Rectal smooth muscle tissue (tissue), 1 donor: ENCODE results near the gene TRIM13.
A peak's percentile ranks its signal among the peaks of the same experiment; 100 is the strongest.
"Not testable (repeated sequence)": the region's sequence is repeated elsewhere in the genome, so short reads cannot be mapped to it uniquely, and the experiment has no call there.

ENCODE experiments used
- H3K27ac ChIP-seq: one replicate; pipeline ENCODE4 v1.7.0; 2013; ENCODE audit warnings: low read depth, low read length, inconsistent platforms
- H3K27me3 ChIP-seq: one replicate; pipeline ENCODE4 v1.7.0; 2013; ENCODE audit warnings: low read length; ENCODE audit not compliant: control insufficient read depth, insufficient read depth
- H3K36me3 ChIP-seq: one replicate; pipeline ENCODE4 v1.7.0; 2013; ENCODE audit warnings: low read length; ENCODE audit not compliant: control insufficient read depth, insufficient read depth
- H3K4me1 ChIP-seq: one replicate; pipeline ENCODE4 v1.7.0; 2013; ENCODE audit warnings: low read length; ENCODE audit not compliant: control insufficient read depth, insufficient read depth
- H3K4me3 ChIP-seq: one replicate; pipeline ENCODE4 v1.7.0; 2013; ENCODE audit warnings: low read length
- H3K9ac ChIP-seq: one replicate; pipeline ENCODE4 v1.7.0; 2013; ENCODE audit warnings: low read length

The TRIM13 gene

GRCh38 chr13:49977992-49978391, 18.9 kb upstream of the TRIM13 start:
- Histone ChIP-seq H3K36me3 (no peaks in the 10 kb centered on the region), H3K9ac (no peak overlapping the region), H3K4me1 (no peaks in the 10 kb centered on the region), H3K27me3 (no peaks in the 10 kb centered on the region), H3K4me3 (no peak overlapping the region), H3K27ac (no peak overlapping the region)

GRCh38 chr13:49980266-49980665, 16.6 kb upstream of the TRIM13 start:
- Histone ChIP-seq H3K4me3 (no peak overlapping the region), H3K36me3 (no peaks in the 10 kb centered on the region), H3K27ac (no peak overlapping the region), H3K9ac (no peak overlapping the region), H3K4me1 (no peaks in the 10 kb centered on the region), H3K27me3 (no peaks in the 10 kb centered on the region)

GRCh38 chr13:49985129-49985528, 11.7 kb upstream of the TRIM13 start:
- Histone ChIP-seq H3K27ac (no peak overlapping the region), H3K9ac (no peak overlapping the region), H3K4me1 (no peaks in the 10 kb centered on the region), H3K27me3 (no peaks in the 10 kb centered on the region), H3K4me3 (no peak overlapping the region), H3K36me3 (no peaks in the 10 kb centered on the region)

- H3K9ac ChIP-seq, result no peak overlapping the region
- no peak overlapping the region for H3K27ac ChIP-seq
- no peaks in the 10 kb centered on the region for H3K4me1 ChIP-seq
- H3K4me3 ChIP-seq, result no peak overlapping the region
- no peaks in the 10 kb centered on the region for H3K27me3 ChIP-seq
- H3K36me3 ChIP-seq, result no peaks in the 10 kb centered on the region
Measured at GRCh38 chr13:49986471-49986870, 10.4 kb upstream of the TRIM13 start.

GRCh38 chr13:49990612-49991011, 6.2 kb upstream of the TRIM13 start:
- not testable (repeated sequence) for H3K36me3 ChIP-seq, H3K27ac ChIP-seq, H3K27me3 ChIP-seq, H3K4me3 ChIP-seq, H3K4me1 ChIP-seq, H3K9ac ChIP-seq

- Histone ChIP-seq H3K27me3 (no peaks in the 10 kb centered on the region), H3K27ac (no peak overlapping the region), H3K36me3 (no peaks in the 10 kb centered on the region), H3K4me3 (no peak overlapping the region), H3K9ac (no peak overlapping the region), H3K4me1 (peaks cover 6% of the 10 kb centered on the region)
Measured at GRCh38 chr13:49993111-49993510, 3.7 kb upstream of the TRIM13 start.

- Histone ChIP-seq H3K9ac (no peak overlapping the region), H3K27ac (no peak overlapping the region), H3K4me3 (no peak overlapping the region), H3K36me3 (no peaks in the 10 kb centered on the region), H3K27me3 (no peaks in the 10 kb centered on the region), H3K4me1 (peaks cover 11% of the 10 kb centered on the region)
Measured at GRCh38 chr13:49993666-49994065, 3.2 kb upstream of the TRIM13 start.

- Histone ChIP-seq H3K27ac (peak overlapping the region; percentile 95), H3K4me3 (peak overlapping the region; percentile 73), H3K27me3 (no peaks in the 10 kb centered on the region), H3K9ac (no peak overlapping the region), H3K4me1 (peaks cover 11% of the 10 kb centered on the region), H3K36me3 (no peaks in the 10 kb centered on the region)
Measured at GRCh38 chr13:49995625-49996101, 1.2 kb upstream of the TRIM13 start.

GRCh38 chr13:49996161-49996915, 504 bp upstream of the TRIM13 start:
- H3K9ac ChIP-seq, result peak overlapping the region; percentile 35
- no peaks in the 10 kb centered on the region for H3K27me3 ChIP-seq
- peak overlapping the region; percentile 95 for H3K27ac ChIP-seq
- H3K4me1 ChIP-seq, result peaks cover 13% of the 10 kb centered on the region
- H3K36me3 ChIP-seq, result no peaks in the 10 kb centered on the region
- peak overlapping the region; percentile 73 for H3K4me3 ChIP-seq

GRCh38 chr13:49997955-49998354, 1.1 kb downstream of the TRIM13 start:
- Histone ChIP-seq H3K36me3 (no peaks in the 10 kb centered on the region), H3K9ac (peak overlapping the region; percentile 96), H3K27ac (peak overlapping the region; percentile 99), H3K4me1 (peaks cover 13% of the 10 kb centered on the region), H3K27me3 (no peaks in the 10 kb centered on the region), H3K4me3 (peak overlapping the region; percentile 87)

- no peak overlapping the region for H3K9ac ChIP-seq
- peak overlapping the region; percentile 46 for H3K4me3 ChIP-seq
- H3K4me1 ChIP-seq, result peaks cover 13% of the 10 kb centered on the region
- no peaks in the 10 kb centered on the region for H3K27me3 ChIP-seq
- no peaks in the 10 kb centered on the region for H3K36me3 ChIP-seq
- H3K27ac ChIP-seq, result no peak overlapping the region
Measured at GRCh38 chr13:49998714-49999624, 2.1 kb downstream of the TRIM13 start.

GRCh38 chr13:50001287-50001686, 4.4 kb downstream of the TRIM13 start:
- Histone ChIP-seq H3K4me1 (peaks cover 13% of the 10 kb centered on the region), H3K9ac (no peak overlapping the region), H3K36me3 (no peaks in the 10 kb centered on the region), H3K4me3 (no peak overlapping the region), H3K27me3 (no peaks in the 10 kb centered on the region), H3K27ac (no peak overlapping the region)
